ENCODE measurements around the gene SLC18B1.
"Not testable (repeated sequence)": the region's sequence is repeated elsewhere in the genome, so short reads cannot be mapped to it uniquely, and the experiment has no call there.

The SLC18B1 gene

GRCh38 chr6:132798869-132799538 is 567 bp upstream of the SLC18B1 start:
- peak; percentile 88 for DNase-seq

- no peak for DNase-seq
Observed at GRCh38 chr6:132795461-132795860, 3.0 kb downstream of the SLC18B1 start.

- no peak for DNase-seq
Observed at GRCh38 chr6:132792510-132792909, 5.9 kb downstream of the SLC18B1 start.

- no peak for DNase-seq
Observed at GRCh38 chr6:132790450-132790849, 8.0 kb downstream of the SLC18B1 start.

- no peak for DNase-seq
Observed at GRCh38 chr6:132789396-132789776, 9.1 kb downstream of the SLC18B1 start.

GRCh38 chr6:132788658-132789395 is 9.6 kb downstream of the SLC18B1 start:
- no peak for DNase-seq

- DNase-seq, result no peak
Observed at GRCh38 chr6:132785936-132786335, 12.5 kb downstream of the SLC18B1 start.

GRCh38 chr6:132780770-132781371 is 17.6 kb downstream of the SLC18B1 start:
- peak; percentile 7 for DNase-seq

GRCh38 chr6:132777881-132778280 is 20.6 kb downstream of the SLC18B1 start:
- DNase-seq, result not testable (repeated sequence)

- DNase-seq, result peak; percentile 27
Observed at GRCh38 chr6:132768051-132768517, 30.4 kb downstream of the SLC18B1 start.

GRCh38 chr6:132765560-132765959 is 32.9 kb downstream of the SLC18B1 start:
- DNase-seq, result no peak

- DNase-seq, result no peak
Observed at GRCh38 chr6:132764370-132764769, 34.1 kb downstream of the SLC18B1 start.

- DNase-seq, result no peak
Observed at GRCh38 chr6:132763269-132763668, 35.2 kb downstream of the SLC18B1 start.

GRCh38 chr6:132760256-132760655 is 38.2 kb downstream of the SLC18B1 start:
- DNase-seq, result no peak

- no peak for DNase-seq
Observed at GRCh38 chr6:132758689-132759088, 39.7 kb downstream of the SLC18B1 start.

- DNase-seq, result no peak
Observed at GRCh38 chr6:132752255-132752654, 46.2 kb downstream of the SLC18B1 start.

GRCh38 chr6:132751828-132752227 is 46.6 kb downstream of the SLC18B1 start:
- DNase-seq, result peak; percentile 4

- DNase-seq, result no peak
Observed at GRCh38 chr6:132751306-132751705, 47.1 kb downstream of the SLC18B1 start.

- no peak for DNase-seq
Observed at GRCh38 chr6:132750455-132751248, 47.8 kb downstream of the SLC18B1 start.

GRCh38 chr6:132749111-132749510 is 49.3 kb downstream of the SLC18B1 start:
- no peak for DNase-seq

- DNase-seq, result no peak
Observed at GRCh38 chr6:132748446-132748845, 50.0 kb downstream of the SLC18B1 start.

GRCh38 chr6:132746048-132746447 is 52.4 kb downstream of the SLC18B1 start:
- DNase-seq, result no peak

GRCh38 chr6:132742495-132742894 is 55.9 kb downstream of the SLC18B1 start:
- DNase-seq, result no peak
